Loucy (cell line): ENCODE results near the gene RFC5.

Experiments
- EZH2phosphoT487 ChIP-seq: fragments of 200-600 bp; IDR thresholded peaks from 2 replicates; pipeline ENCODE4 v1.6.1; 2018; ENCODE audit warnings: antibody characterized with exemption, mild to moderate bottlenecking, moderate library complexity, borderline replicate concordance
- TF ChIP-seq, protein P1 (sequence below): fragments of 200-600 bp; sonication (generic); conservative IDR thresholded peaks from 2 replicates; pipeline ENCODE4 v1.5.1; 2014; ENCODE audit warnings: mild to moderate bottlenecking, antibody characterized with exemption, low read length

DNA sequence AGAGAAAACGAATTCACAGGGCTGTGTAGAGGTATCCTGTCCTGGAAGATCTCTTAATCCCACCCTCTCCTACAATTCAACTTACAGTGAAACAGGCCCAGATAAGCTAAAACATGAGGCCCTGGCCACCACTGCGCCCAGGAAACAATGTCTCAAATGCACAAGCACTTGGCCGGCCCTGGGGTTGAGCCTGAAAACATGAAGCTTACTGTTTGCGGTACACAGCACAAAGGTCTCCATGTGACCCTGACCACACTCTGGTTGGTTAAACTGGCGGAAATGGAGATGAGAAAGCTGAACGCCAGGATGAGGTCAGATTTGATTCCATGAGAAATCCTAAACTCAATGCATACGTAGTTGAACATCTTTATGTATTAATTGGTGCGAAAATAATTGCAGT, 28.1 kb downstream of the RFC5 start:
- TF ChIP-seq, protein P1, sequence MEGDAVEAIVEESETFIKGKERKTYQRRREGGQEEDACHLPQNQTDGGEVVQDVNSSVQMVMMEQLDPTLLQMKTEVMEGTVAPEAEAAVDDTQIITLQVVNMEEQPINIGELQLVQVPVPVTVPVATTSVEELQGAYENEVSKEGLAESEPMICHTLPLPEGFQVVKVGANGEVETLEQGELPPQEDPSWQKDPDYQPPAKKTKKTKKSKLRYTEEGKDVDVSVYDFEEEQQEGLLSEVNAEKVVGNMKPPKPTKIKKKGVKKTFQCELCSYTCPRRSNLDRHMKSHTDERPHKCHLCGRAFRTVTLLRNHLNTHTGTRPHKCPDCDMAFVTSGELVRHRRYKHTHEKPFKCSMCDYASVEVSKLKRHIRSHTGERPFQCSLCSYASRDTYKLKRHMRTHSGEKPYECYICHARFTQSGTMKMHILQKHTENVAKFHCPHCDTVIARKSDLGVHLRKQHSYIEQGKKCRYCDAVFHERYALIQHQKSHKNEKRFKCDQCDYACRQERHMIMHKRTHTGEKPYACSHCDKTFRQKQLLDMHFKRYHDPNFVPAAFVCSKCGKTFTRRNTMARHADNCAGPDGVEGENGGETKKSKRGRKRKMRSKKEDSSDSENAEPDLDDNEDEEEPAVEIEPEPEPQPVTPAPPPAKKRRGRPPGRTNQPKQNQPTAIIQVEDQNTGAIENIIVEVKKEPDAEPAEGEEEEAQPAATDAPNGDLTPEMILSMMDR = no peak
- no peak for TF ChIP-seq EZH2phosphoT487
